H9 (cell line): Measurements from ENCODE around the gene ALDH1A3. TPM values are rescaled to one million over a fixed set of nuclear protein-coding genes. Genes with fewer than 3 reads are reported as not detected.

Experiments
- DNase-seq: peaks from one replicate; pipeline ENCODE4 v3.0.0-alpha.2; 2017
- H2AFZ ChIP-seq: one replicate; pipeline ENCODE4 v1.6.1; 2013; ENCODE audit warnings: mild to moderate bottlenecking, low read length, control low read depth, moderate library complexity
- H2AK5ac ChIP-seq: 2 replicates; pipeline ENCODE4 v1.6.1; 2013; ENCODE audit warnings: low read length, control low read depth, mixed read lengths; ENCODE audit not compliant: insufficient read length
- H2BK120ac ChIP-seq: one replicate; pipeline ENCODE4 v1.6.1; 2013; ENCODE audit warnings: low read depth, mild to moderate bottlenecking, low read length, control low read depth, inconsistent platforms; ENCODE audit not compliant: poor library complexity, severe bottlenecking
- H2BK12ac ChIP-seq: 2 replicates; pipeline ENCODE4 v1.6.1; 2013; ENCODE audit warnings: low read length, control low read depth, mixed read lengths, low read depth; ENCODE audit not compliant: insufficient read length
- H2BK15ac ChIP-seq: 2 replicates; pipeline ENCODE4 v1.6.1; 2013; ENCODE audit warnings: low read depth, low read length, control low read depth
- H2BK20ac ChIP-seq: one replicate; pipeline ENCODE4 v1.6.1; 2013; ENCODE audit warnings: low read depth, mild to moderate bottlenecking, low read length, control low read depth, inconsistent platforms; ENCODE audit not compliant: poor library complexity, severe bottlenecking
- H2BK5ac ChIP-seq: 2 replicates; pipeline ENCODE4 v1.6.1; 2013; ENCODE audit warnings: low read length, control low read depth, mixed read lengths; ENCODE audit not compliant: insufficient read length
- H3K14ac ChIP-seq: 2 replicates; pipeline ENCODE4 v1.6.1; 2013; ENCODE audit warnings: low read length, control low read depth; ENCODE audit not compliant: insufficient read depth
- H3K18ac ChIP-seq: 2 replicates; pipeline ENCODE4 v1.6.1; 2013; ENCODE audit warnings: low read depth, mild to moderate bottlenecking, mixed read lengths, low read length, control low read depth; ENCODE audit not compliant: insufficient read length
- H3K23ac ChIP-seq: 2 replicates; pipeline ENCODE4 v1.6.1; 2013; ENCODE audit warnings: low read length, control low read depth, mixed read lengths, low read depth; ENCODE audit not compliant: insufficient read length
- H3K23me2 ChIP-seq: 2 replicates; pipeline ENCODE4 v1.6.1; 2013; ENCODE audit warnings: low read depth, mild to moderate bottlenecking, mixed read lengths, low read length, control low read depth; ENCODE audit not compliant: insufficient read length, poor library complexity, severe bottlenecking
- H3K27ac ChIP-seq: 2 replicates; pipeline ENCODE4 v1.5.1; 2013; ENCODE audit warnings: low read length, control low read depth, mixed read lengths, low read depth; ENCODE audit not compliant: insufficient read length
- H3K27me3 ChIP-seq: 2 replicates; pipeline ENCODE4 v1.6.1; 2013; ENCODE audit warnings: low read length, control low read depth, inconsistent platforms; ENCODE audit not compliant: insufficient read depth
- H3K4ac ChIP-seq: 2 replicates; pipeline ENCODE4 v1.6.1; 2013; ENCODE audit warnings: low read depth, mild to moderate bottlenecking, control low read depth, inconsistent platforms, low read length, moderate library complexity
- H3K4me1 ChIP-seq: 2 replicates; pipeline ENCODE4 v1.6.1; 2013; ENCODE audit warnings: low read length, control low read depth, inconsistent platforms; ENCODE audit not compliant: insufficient read depth
- H3K4me2 ChIP-seq: 2 replicates; pipeline ENCODE4 v1.6.1; 2013; ENCODE audit warnings: low read length, control low read depth, mixed read lengths; ENCODE audit not compliant: insufficient read length, insufficient read depth
- H3K56ac ChIP-seq: 2 replicates; pipeline ENCODE4 v1.6.1; 2013; ENCODE audit warnings: low read depth, mild to moderate bottlenecking, mixed read lengths, low read length, control low read depth; ENCODE audit not compliant: insufficient read length
- H3K79me1 ChIP-seq: 2 replicates; pipeline ENCODE4 v1.6.1; 2013; ENCODE audit warnings: low read depth, mild to moderate bottlenecking, moderate library complexity, low read length, control low read depth, inconsistent platforms; ENCODE audit not compliant: insufficient read depth, poor library complexity, severe bottlenecking
- H3K79me2 ChIP-seq: 2 replicates; pipeline ENCODE4 v1.6.1; 2013; ENCODE audit warnings: low read length, control low read depth, inconsistent platforms; ENCODE audit not compliant: insufficient read depth
- H3K9ac ChIP-seq: 2 replicates; pipeline ENCODE4 v1.6.1; 2013; ENCODE audit warnings: low read length, control low read depth, mixed read lengths; ENCODE audit not compliant: insufficient read length; ENCODE audit errors: extremely low read depth
- H3K9me3 ChIP-seq: one replicate; pipeline ENCODE4 v1.6.1; 2013; ENCODE audit warnings: low read depth, low read length, inconsistent platforms; ENCODE audit not compliant: control insufficient read depth
- H3T11ph ChIP-seq: one replicate; pipeline ENCODE4 v1.6.1; 2013; ENCODE audit warnings: mild to moderate bottlenecking, low read length, control low read depth, inconsistent platforms
- H4K20me1 ChIP-seq: one replicate; pipeline ENCODE4 v1.6.1; 2013; ENCODE audit not compliant: control insufficient read depth, insufficient read length, insufficient read depth
- H4K5ac ChIP-seq: 2 replicates; pipeline ENCODE4 v1.6.1; 2013; ENCODE audit warnings: low read depth, mild to moderate bottlenecking, mixed read lengths, low read length, control low read depth; ENCODE audit not compliant: insufficient read length
- H4K8ac ChIP-seq: replicated peaks from 2 replicates; pipeline ENCODE4 v1.6.1; 2013; ENCODE audit warnings: low read length, control low read depth, mixed read lengths, low read depth; ENCODE audit not compliant: insufficient read length
- H4K91ac ChIP-seq: 2 replicates; pipeline ENCODE4 v1.6.1; 2013; ENCODE audit warnings: low read depth, mild to moderate bottlenecking, moderate library complexity, mixed read lengths, low read length, control low read depth; ENCODE audit not compliant: insufficient read length
- H3K27ac Mint-ChIP-seq, 3 experiments: 2 replicates in 2 of 3; 3 replicates in 1 of 3; pipeline ENCODE4 v1.8.0; 2020 to 2021; ENCODE audit warnings: mixed read lengths in 3 of 3, mild to moderate bottlenecking in 1 of 3, moderate library complexity in 1 of 3
- H3K27me3 Mint-ChIP-seq: 2 replicates; pipeline ENCODE4 v1.8.0; 2021; ENCODE audit warnings: low read depth, mild to moderate bottlenecking, moderate library complexity, mixed read lengths
- H3K36me3 Mint-ChIP-seq, 3 experiments: 2 replicates in 2 of 3; 3 replicates in 1 of 3; pipeline ENCODE4 v1.8.0; 2020 to 2021; ENCODE audit warnings: low read depth in 3 of 3, mixed read lengths in 3 of 3; ENCODE audit not compliant: insufficient read depth in 1 of 3
- H3K4me1 Mint-ChIP-seq, 2 experiments: 2 replicates each; pipeline ENCODE4 v1.8.0; 2020; ENCODE audit warnings: mixed read lengths in 2 of 2
- H3K4me3 Mint-ChIP-seq, 2 experiments: 2 replicates in 1 of 2; 3 replicates in 1 of 2; pipeline ENCODE4 v1.8.0; 2020 to 2021; ENCODE audit warnings: mild to moderate bottlenecking in 2 of 2, mixed read lengths in 2 of 2, moderate library complexity in 1 of 2
- H3K9me3 Mint-ChIP-seq, 2 experiments: 2 replicates in 1 of 2; 3 replicates in 1 of 2; pipeline ENCODE4 v1.8.0; 2020; ENCODE audit warnings: mild to moderate bottlenecking in 2 of 2, mixed read lengths in 2 of 2, moderate library complexity in 1 of 2
- WGBS: extraction: QIAGEN DNeasy Blood & Tissue Kit; methylation state at CpG from one replicate; pipeline ENCODE4 v1.1.7; 2013; ENCODE audit warnings: missing lambda C conversion rate, low lambda C conversion rate, mixed read lengths; ENCODE audit not compliant: insufficient read length; ENCODE audit errors: extremely low coverage; 5-methylcytosine and 5-hydroxymethylcytosine counted together
- total RNA-seq: library from RNA; stranded (reverse); gene quantifications from 2 replicates; pipeline ENCODE4 v1.2.1, GENCODE V29; 2021
- TF ChIP-seq, protein P1 (sequence below): fragments of 200-600 bp; sonication (generic); conservative IDR thresholded peaks from 3 replicates; pipeline ENCODE4 v1.8.0; 2021; ENCODE audit warnings: antibody characterized with exemption, mild to moderate bottlenecking

The ALDH1A3 gene
- total RNA-seq, 1 experiment from 2014 or later = 9.2 TPM

GRCh38 chr15:100878130-100878529, 1.5 kb upstream of the ALDH1A3 start:
- Mint-ChIP-seq H3K36me3 (no peaks in the 10 kb centered on the region; a peak in 2 of 7 replicates), H3K27me3 (peaks cover 71% of the 10 kb centered on the region), H3K9me3 (peaks cover 0 to 2% of the 10 kb centered on the region in 2 experiments; a peak in 2 of 5 replicates), H3K27ac (no peak overlapping the region), H3K4me3 (peak overlapping the region; percentile 70 to 87; a peak in 4 of 5 replicates), H3K4me1 (peaks cover 24 to 25% of the 10 kb centered on the region in 2 experiments)
- no peaks in the 10 kb centered on the region for H3K79me2 ChIP-seq
- no peak overlapping the region for H3T11ph ChIP-seq
- H4K20me1 ChIP-seq = no peaks in the 10 kb centered on the region
- H3K27ac ChIP-seq = no peak overlapping the region
- no peak overlapping the region for H2BK12ac ChIP-seq
- TF ChIP-seq, protein P1, sequence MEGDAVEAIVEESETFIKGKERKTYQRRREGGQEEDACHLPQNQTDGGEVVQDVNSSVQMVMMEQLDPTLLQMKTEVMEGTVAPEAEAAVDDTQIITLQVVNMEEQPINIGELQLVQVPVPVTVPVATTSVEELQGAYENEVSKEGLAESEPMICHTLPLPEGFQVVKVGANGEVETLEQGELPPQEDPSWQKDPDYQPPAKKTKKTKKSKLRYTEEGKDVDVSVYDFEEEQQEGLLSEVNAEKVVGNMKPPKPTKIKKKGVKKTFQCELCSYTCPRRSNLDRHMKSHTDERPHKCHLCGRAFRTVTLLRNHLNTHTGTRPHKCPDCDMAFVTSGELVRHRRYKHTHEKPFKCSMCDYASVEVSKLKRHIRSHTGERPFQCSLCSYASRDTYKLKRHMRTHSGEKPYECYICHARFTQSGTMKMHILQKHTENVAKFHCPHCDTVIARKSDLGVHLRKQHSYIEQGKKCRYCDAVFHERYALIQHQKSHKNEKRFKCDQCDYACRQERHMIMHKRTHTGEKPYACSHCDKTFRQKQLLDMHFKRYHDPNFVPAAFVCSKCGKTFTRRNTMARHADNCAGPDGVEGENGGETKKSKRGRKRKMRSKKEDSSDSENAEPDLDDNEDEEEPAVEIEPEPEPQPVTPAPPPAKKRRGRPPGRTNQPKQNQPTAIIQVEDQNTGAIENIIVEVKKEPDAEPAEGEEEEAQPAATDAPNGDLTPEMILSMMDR = no peak
- no peak overlapping the region for H3K4ac ChIP-seq
- WGBS = no CpG with 5 or more reads among the region's 11 CpGs
- H3K23ac ChIP-seq = no peak overlapping the region
- no peaks in the 10 kb centered on the region for H3K4me1 ChIP-seq
- no peak overlapping the region for H2BK15ac ChIP-seq
- H3K56ac ChIP-seq = no peak overlapping the region
- H3K79me1 ChIP-seq = no peaks in the 10 kb centered on the region
- no peak overlapping the region for H3K9ac ChIP-seq
- no peak overlapping the region for H4K91ac ChIP-seq
- H3K14ac ChIP-seq = no peak overlapping the region; the same call in 1 of the 2 replicates
- no peak overlapping the region for H2AFZ ChIP-seq
- no peak overlapping the region for H2BK5ac ChIP-seq
- H4K8ac ChIP-seq = no peak overlapping the region
- H2AK5ac ChIP-seq = no peak overlapping the region
- H2BK120ac ChIP-seq = no peak overlapping the region
- peak overlapping the region; percentile 46 for H3K4me2 ChIP-seq
- no peak for DNase-seq
- no peak overlapping the region for H3K18ac ChIP-seq
- H3K23me2 ChIP-seq = peaks cover 7% of the 10 kb centered on the region
- H2BK20ac ChIP-seq = no peak overlapping the region
- no peak overlapping the region for H4K5ac ChIP-seq
- H3K9me3 ChIP-seq = no peaks in the 10 kb centered on the region
- peaks cover 26% of the 10 kb centered on the region for H3K27me3 ChIP-seq
